ENCODE measurements around the gene WDR90. TPM values are rescaled to one million over a fixed set of nuclear protein-coding genes. Genes with fewer than 3 reads are reported as not detected.

The WDR90 gene
- 10 to 100 TPM; 11.1 to 32.1 (median 18.9) TPM for total RNA-seq

DNA sequence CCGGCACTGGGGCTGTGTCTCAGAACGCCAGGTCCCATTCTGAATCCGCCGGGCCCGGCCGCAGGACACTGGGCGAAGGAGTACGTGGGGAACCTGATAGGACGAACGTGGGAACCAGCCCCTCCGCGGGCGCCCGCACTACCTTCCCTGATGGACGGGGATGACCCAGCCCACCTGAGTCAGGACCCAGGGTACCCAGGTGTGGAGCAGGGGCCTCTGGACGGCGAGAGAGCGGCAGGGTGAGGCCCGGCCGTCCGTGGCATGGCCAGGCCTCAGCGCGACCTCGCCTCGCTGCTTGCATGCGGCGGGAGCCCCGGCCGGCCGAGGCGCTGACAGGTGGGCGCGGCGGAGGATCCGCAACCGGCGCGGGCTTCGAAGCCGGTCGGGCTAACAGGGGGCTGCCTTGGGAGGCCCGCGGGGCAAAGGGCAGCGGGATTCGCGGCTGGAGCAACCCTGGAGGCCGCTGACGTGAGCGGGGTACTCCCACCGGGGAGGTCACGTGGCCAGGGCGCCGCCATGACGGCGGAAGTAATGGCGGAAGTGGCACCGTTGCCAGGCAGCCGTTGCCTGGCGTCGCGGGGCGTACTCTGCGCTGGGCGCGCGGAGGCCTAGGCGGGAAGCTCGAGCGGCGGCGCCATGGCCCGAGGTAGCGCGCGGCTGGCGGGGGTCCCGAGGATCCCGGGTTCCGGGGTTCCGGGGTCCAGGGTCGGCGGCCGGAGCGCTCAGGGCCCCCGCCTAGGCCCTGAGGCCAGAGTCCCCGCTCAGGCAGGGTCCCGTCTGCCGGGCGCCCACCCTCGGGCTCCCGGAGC, at the start of gene WDR90:
WDR90 (plus strand) TSS at position 585 of the 809 bp plus-strand sequence; CDS start at position 637, 52 bp downstream.
- WGBS, 2 donors = 0 to 1% methylated on average over 46 to 65 of the region's 91 CpGs
- intact Hi-C loops (cut with DNase I; ENCODE audit: low total_unique reads) = no loop called here
- TF ChIP-seq, protein P1, sequence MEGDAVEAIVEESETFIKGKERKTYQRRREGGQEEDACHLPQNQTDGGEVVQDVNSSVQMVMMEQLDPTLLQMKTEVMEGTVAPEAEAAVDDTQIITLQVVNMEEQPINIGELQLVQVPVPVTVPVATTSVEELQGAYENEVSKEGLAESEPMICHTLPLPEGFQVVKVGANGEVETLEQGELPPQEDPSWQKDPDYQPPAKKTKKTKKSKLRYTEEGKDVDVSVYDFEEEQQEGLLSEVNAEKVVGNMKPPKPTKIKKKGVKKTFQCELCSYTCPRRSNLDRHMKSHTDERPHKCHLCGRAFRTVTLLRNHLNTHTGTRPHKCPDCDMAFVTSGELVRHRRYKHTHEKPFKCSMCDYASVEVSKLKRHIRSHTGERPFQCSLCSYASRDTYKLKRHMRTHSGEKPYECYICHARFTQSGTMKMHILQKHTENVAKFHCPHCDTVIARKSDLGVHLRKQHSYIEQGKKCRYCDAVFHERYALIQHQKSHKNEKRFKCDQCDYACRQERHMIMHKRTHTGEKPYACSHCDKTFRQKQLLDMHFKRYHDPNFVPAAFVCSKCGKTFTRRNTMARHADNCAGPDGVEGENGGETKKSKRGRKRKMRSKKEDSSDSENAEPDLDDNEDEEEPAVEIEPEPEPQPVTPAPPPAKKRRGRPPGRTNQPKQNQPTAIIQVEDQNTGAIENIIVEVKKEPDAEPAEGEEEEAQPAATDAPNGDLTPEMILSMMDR (IDR thresholded peaks at IDR 0.05) = no peak
- no peak for TF ChIP-seq POLR2A (IDR thresholded peaks at IDR 0.05)
- H3K4me3 ChIP-seq (ENCODE audit: low read depth, poor library complexity, severe bottlenecking) = peak within 1 kb of the TSS; percentile 59
- DNase-seq (ENCODE audit: low spot score in 2 of 2) = peak; percentile 87 to 98

DNA sequence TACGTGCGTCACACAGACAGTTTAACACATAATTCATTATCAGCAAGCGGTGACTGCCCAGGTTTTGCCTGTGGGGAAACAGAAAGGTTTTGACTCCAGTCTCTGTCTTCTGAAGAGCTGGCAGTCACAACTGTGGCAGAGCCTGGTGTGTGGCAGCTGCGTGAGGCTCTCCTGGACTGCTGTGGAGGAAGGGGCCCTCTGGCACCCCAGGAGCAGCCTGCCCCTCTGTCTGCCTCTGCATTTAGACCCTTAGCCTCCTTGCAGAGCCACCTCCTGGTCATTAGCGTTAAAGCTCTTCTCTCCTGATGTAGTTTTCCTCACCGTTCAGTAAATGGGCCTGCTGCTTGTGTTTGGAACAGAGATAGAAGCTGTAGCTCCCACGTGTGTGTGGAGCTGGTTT, 48.4 kb upstream of the WDR90 start:
- no peak overlapping the region for H3K4me3 ChIP-seq (ENCODE audit: low read depth, poor library complexity, severe bottlenecking)
- 60 to 64% methylated on average over 7 of the region's 7 CpGs for WGBS, 2 donors
- no peak for DNase-seq (ENCODE audit: low spot score in 2 of 2)
- TF ChIP-seq POLR2A (IDR thresholded peaks at IDR 0.05) = no peak
- intact Hi-C loops (cut with DNase I; ENCODE audit: low total_unique reads) = no loop called here

DNA sequence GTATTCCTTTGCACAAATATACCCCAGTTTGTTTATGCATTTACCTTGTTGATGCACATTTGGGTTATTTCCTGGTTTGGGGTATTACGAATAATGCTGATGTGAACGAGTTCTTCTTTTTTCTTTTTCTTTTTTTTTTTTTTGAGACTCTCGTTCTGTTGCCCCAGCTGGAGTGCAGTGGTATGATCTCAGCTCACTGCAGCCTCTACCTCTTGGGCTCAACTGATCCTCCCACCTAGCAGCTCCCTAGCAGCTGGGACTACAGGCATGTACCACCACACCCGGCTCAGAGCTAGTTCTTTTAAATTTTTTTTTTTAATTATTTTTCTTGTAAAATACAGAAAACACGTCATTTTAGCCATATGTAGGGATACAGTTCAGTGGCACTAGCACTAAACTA, 45.2 kb upstream of the WDR90 start:
- TF ChIP-seq POLR2A (IDR thresholded peaks at IDR 0.05) = no peak
- TF ChIP-seq, protein P1 (IDR thresholded peaks at IDR 0.05) = no peak
- 74 to 76% methylated on average over 5 of the region's 5 CpGs for WGBS, 2 donors
- intact Hi-C loops (cut with DNase I; ENCODE audit: low total_unique reads) = no loop called here
- no peak overlapping the region for H3K4me3 ChIP-seq (ENCODE audit: low read depth, poor library complexity, severe bottlenecking)
- no peak for DNase-seq (ENCODE audit: low spot score in 2 of 2)

DNA sequence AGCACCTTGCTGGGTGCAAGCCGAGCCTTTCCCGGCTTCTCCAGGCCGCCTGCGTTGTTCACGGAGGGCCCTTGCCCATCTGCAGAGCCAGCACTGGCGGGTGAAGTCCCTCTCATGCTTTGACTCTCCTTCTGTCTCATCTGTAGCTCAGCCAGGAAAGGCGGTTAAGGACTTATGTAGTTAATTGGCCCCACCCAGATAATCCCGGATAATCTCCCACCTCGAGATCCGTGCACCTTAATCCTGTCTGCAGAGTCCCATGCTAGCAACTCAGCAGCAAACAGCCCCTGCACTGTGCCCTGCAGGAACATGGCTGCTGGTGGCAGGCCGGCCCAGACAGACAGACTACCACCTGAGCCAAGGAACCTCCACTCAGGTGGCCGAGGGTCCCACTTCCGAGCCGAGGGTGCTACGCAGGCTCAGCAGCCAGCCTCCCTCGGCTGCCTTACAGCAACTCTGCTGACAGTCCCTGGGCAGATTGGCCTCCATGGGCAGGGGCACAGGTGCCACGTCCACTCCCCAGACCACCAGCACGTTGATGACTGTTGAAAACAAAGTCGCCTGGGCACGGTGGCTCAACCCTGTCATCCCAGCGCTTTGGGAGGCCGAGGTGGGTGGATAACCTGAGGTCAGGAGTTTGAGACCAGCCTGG, 42.4 kb upstream of the WDR90 start:
- 86 to 91% methylated on average over 14 to 21 of the region's 22 CpGs for WGBS, 2 donors
- no peak for DNase-seq (ENCODE audit: low spot score in 2 of 2)
- TF ChIP-seq, protein P1 (IDR thresholded peaks at IDR 0.05) = no peak
- no peak for TF ChIP-seq POLR2A (IDR thresholded peaks at IDR 0.05)
- intact Hi-C loops (cut with DNase I; ENCODE audit: low total_unique reads) = no loop called here
- H3K4me3 ChIP-seq (ENCODE audit: low read depth, poor library complexity, severe bottlenecking) = no peak overlapping the region

DNA sequence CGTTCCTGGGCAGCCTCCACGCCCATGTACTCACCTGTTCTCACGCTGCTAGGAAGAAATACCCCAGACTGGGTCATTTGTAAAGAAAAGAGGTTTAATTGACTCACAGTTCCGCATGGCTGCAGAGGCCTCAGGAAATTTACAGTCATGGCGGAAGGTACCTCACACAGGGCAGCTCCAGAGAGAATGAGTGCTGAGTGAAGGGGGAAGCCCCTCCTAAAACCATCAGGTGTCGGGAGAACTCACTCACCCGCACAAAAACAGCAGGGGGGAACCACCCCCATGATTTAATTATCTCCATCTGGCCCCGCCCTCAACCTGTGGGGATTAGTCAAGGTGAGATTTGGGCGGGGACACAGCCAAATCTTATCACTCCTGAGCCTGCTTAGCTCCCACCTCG, 41.1 kb upstream of the WDR90 start:
- no peak for DNase-seq (ENCODE audit: low spot score in 2 of 2)
- intact Hi-C loops (cut with DNase I; ENCODE audit: low total_unique reads) = no loop called here
- 76 to 80% methylated on average over 10 of the region's 10 CpGs for WGBS, 2 donors
- H3K4me3 ChIP-seq (ENCODE audit: low read depth, poor library complexity, severe bottlenecking) = no peak overlapping the region
- TF ChIP-seq POLR2A (IDR thresholded peaks at IDR 0.05) = no peak
- TF ChIP-seq, protein P1 (IDR thresholded peaks at IDR 0.05) = no peak

DNA sequence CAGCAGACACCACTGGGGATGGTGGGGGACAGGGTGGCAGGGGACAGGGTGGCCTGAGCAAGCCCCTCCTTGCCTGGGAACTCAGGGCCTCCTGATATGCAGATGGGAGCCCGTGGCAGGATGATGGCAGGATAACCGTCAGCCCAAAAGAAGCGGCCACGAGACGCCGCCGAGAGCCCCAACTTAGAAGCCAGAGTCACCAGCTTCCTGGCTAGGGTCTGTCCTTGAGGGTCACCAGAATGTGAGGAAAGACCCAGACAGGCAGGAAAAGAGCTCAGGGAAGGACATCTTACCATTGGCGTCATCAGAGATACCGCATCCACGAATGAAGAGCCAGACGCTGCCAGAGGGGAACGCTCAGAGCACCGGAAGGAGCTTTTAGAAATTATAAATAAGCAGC, 39.8 kb upstream of the WDR90 start:
- intact Hi-C loops (cut with DNase I; ENCODE audit: low total_unique reads) = no loop called here
- no peak for DNase-seq (ENCODE audit: low spot score in 2 of 2)
- no peak overlapping the region for H3K4me3 ChIP-seq (ENCODE audit: low read depth, poor library complexity, severe bottlenecking)
- 90 to 91% methylated on average over 13 of the region's 13 CpGs for WGBS, 2 donors
- no peak for TF ChIP-seq POLR2A (IDR thresholded peaks at IDR 0.05)
- TF ChIP-seq, protein P1 (IDR thresholded peaks at IDR 0.05) = no peak
